Measurements from ENCODE around the gene NMB. TPM values are rescaled to one million over a fixed set of nuclear protein-coding genes. Genes with fewer than 3 reads are reported as not detected.
"Not testable (repeated sequence)": the region's sequence is repeated elsewhere in the genome, so short reads cannot be mapped to it uniquely, and the experiment has no call there.

Gene NMB
- polyA plus RNA-seq, 1 donor from 2014 or later, result 5.1 TPM

- no peaks in the 10 kb centered on the region for H3K27me3 Mint-ChIP-seq
Observed at GRCh38 chr15:84645997-84646396, 12.0 kb downstream of the NMB start.

DNA sequence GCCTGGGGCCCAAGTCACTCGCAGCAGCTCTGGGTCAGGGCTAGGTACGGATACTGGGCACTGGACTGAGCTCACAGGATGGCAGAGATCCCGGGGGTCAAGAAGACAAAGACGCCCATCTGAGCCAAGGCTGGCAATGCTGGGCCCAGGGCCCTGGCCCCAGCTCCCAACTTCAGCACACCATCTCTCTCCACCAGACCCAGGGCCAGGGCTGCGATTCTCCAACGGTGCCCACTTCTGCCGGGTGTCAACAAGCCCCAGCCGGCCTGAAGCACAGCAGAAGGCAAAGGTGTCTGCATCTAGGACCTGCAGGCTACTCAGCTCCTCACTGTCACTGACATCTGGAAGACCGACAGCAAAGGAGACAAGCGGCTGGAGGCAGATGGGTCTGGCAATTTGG is 12.5 kb downstream of the NMB start:
- no peak overlapping the region for H3K4me3 Mint-ChIP-seq
- H3K9me3 Mint-ChIP-seq, result no peaks in the 10 kb centered on the region
- no peaks in the 10 kb centered on the region for H3K27me3 Mint-ChIP-seq
- peaks cover 0 to 12% (median 5%) of the 10 kb centered on the region in 3 donors for H3K4me1 Mint-ChIP-seq
- H3K36me3 Mint-ChIP-seq, result peaks cover 3% of the 10 kb centered on the region
- peak overlapping the region in 1 of 3 donors; percentile 19 for H3K27ac Mint-ChIP-seq

More at GRCh38 chr15:84645997-84646396, 12.0 kb downstream of the NMB start:
- Mint-ChIP-seq H3K36me3 (peaks cover 3% of the 10 kb centered on the region), H3K4me1 (peaks cover 0 to 12% (median 5%) of the 10 kb centered on the region in 3 donors), H3K9me3 (no peaks in the 10 kb centered on the region), H3K4me3 (no peak overlapping the region), H3K27ac (peak overlapping the region in 1 of 3 donors; percentile 19)

GRCh38 chr15:84643838-84644237 is 14.2 kb downstream of the NMB start:
- peaks cover 3% of the 10 kb centered on the region for H3K36me3 Mint-ChIP-seq
- H3K27ac Mint-ChIP-seq, result no peak overlapping the region
- H3K4me1 Mint-ChIP-seq, result peaks cover 0 to 8% (median under 1%) of the 10 kb centered on the region in 3 donors
- H3K9me3 Mint-ChIP-seq, result no peaks in the 10 kb centered on the region
- H3K27me3 Mint-ChIP-seq, result no peaks in the 10 kb centered on the region
- H3K4me3 Mint-ChIP-seq, result no peak overlapping the region

- H3K9me3 Mint-ChIP-seq, H3K4me1 Mint-ChIP-seq, H3K27me3 Mint-ChIP-seq, H3K27ac Mint-ChIP-seq, H3K4me3 Mint-ChIP-seq, H3K36me3 Mint-ChIP-seq: not testable (repeated sequence)
Observed at GRCh38 chr15:84642640-84643039, 15.4 kb downstream of the NMB start.

- peak overlapping the region in 1 of 3 donors; percentile 9 for H3K27ac Mint-ChIP-seq
- H3K4me3 Mint-ChIP-seq, H3K4me1 Mint-ChIP-seq, H3K9me3 Mint-ChIP-seq, H3K36me3 Mint-ChIP-seq, H3K27me3 Mint-ChIP-seq: not testable (repeated sequence)
Observed at GRCh38 chr15:84641871-84642270, 16.1 kb downstream of the NMB start.

DNA sequence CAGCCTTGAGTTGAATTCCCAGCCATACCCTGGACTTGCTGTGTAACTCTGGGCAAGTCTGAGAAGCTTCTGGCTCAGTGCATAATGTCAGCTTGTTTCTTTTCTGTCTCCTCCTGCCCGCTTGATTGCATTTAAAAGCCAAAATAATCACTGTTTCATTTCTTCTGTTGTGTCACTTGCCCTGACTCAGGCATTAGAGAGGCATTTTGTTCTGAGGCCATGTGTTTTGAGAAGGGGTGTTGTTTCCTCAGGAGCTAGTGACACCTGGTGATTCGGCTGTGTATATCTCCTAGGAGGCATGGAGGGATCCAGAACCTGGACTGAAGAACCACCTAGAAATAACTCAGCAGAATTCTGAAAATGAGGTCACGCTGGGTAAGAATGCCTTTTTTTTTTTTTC is 19.9 kb downstream of the NMB start:
- Mint-ChIP-seq H3K36me3 (peaks cover 6% of the 10 kb centered on the region), H3K27ac (no peak overlapping the region), H3K9me3 (no peaks in the 10 kb centered on the region), H3K4me3 (peak overlapping the region in 1 of 4 donors; percentile 59), H3K4me1 (peaks cover 14 to 24% (median 14%) of the 10 kb centered on the region in 3 donors), H3K27me3 (no peaks in the 10 kb centered on the region)

- Mint-ChIP-seq H3K4me1 (peaks cover 23 to 37% (median 30%) of the 10 kb centered on the region in 3 donors), H3K27me3 (no peaks in the 10 kb centered on the region), H3K4me3 (peak overlapping the region; percentile 80 to 93 (median 91)), H3K36me3 (peaks cover 6% of the 10 kb centered on the region), H3K27ac (peak overlapping the region; percentile 12 to 76 (median 24)), H3K9me3 (no peaks in the 10 kb centered on the region)
Observed at GRCh38 chr15:84634228-84634837, 23.7 kb downstream of the NMB start.

DNA sequence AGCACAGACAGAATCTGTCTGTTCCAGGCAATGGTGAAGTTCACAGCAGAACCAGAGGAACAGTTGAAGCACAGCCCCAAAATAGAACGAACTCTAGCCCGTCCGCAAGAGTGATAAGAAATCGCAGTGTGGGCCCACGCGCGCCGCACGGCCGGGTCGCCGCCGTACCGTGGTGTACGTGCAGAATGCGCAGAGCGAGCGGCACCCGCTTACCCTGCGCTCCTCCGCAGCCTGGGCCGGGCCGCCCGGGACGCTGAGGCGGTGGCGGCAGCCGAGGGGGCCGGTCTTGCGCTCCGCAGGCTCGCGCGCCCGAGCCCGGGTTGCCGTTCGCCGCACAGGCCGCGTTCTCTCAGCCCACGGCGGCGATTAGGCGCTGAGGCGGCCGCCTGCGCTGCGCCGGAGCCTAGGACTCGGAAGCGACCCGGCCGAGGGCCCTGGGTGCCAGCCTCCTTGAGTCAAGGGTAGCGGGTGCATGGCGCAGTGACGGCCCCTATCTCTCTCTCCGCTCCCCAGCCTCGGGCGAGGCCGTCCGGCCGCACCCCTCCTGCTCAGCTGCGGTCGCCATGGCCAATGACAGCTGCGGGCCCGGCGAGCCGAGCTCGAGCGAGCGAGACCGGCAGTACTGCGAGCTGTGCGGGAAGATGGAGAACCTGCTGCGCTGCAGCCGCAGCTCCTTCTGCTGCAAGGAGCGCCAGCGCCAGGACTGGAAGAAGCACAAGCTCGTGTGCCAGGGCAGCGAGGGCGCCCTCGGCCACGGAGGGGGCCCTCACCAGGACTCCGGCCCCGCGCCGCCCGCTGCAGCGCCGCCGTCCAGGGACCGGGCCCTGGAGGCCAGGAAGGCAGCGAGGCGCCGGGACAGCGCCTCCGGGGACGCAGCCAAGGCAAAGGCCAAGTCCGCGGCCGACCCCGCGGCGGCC is 24.4 kb downstream of the NMB start:
- H3K4me1 Mint-ChIP-seq, result peaks cover 23 to 37% (median 31%) of the 10 kb centered on the region in 3 donors
- H3K4me3 Mint-ChIP-seq, result peak overlapping the region; percentile 89 to 98 (median 94)
- no peaks in the 10 kb centered on the region for H3K27me3 Mint-ChIP-seq
- H3K36me3 Mint-ChIP-seq, result peaks cover 6% of the 10 kb centered on the region
- H3K27ac Mint-ChIP-seq, result peak overlapping the region; percentile 88 to 97 (median 96)
- H3K9me3 Mint-ChIP-seq, result no peaks in the 10 kb centered on the region

DNA sequence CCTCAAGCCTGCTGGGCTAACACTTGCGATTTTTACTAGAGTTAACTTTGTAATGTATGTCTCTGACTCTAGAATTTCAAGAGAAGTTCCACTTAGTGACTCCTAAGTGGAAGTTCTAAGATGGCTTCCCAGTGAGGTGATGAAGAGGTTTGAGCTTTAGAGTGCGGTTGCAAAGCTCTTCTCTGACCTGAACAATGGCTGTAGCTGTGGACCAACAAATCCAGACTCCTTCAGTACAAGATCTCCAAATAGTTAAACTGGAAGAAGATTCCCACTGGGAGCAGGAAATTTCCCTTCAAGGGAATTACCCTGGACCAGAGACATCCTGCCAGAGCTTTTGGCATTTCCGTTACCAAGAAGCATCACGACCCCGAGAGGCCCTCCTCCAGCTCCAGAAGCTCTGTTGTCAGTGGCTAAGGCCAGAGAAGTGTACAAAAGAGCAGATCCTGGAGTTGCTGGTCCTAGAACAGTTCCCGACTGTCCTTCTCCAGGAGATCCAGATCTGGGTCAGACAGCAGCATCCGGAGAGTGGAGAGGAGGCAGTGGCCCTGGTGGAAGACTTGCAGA is 26.2 kb downstream of the NMB start:
- peaks cover 23 to 36% (median 31%) of the 10 kb centered on the region in 3 donors for H3K4me1 Mint-ChIP-seq
- H3K9me3 Mint-ChIP-seq, result no peaks in the 10 kb centered on the region
- H3K27ac Mint-ChIP-seq, result peak overlapping the region; percentile 85 to 97 (median 89)
- H3K27me3 Mint-ChIP-seq, result no peaks in the 10 kb centered on the region
- peak overlapping the region; percentile 89 to 97 (median 92) for H3K4me3 Mint-ChIP-seq
- H3K36me3 Mint-ChIP-seq, result peaks cover 4% of the 10 kb centered on the region

- no peaks in the 10 kb centered on the region for H3K27me3 Mint-ChIP-seq
- H3K27ac Mint-ChIP-seq, result peak overlapping the region in 1 of 3 donors; percentile 46
- H3K4me3 Mint-ChIP-seq, result peak overlapping the region in 2 of 4 donors; percentile 49 to 63
- H3K36me3 Mint-ChIP-seq, result peaks cover 4% of the 10 kb centered on the region
- peaks cover 0 to 3% (median 0%) of the 10 kb centered on the region in 3 donors for H3K9me3 Mint-ChIP-seq
- H3K4me1 Mint-ChIP-seq, result peaks cover 11 to 22% (median 19%) of the 10 kb centered on the region in 3 donors
Observed at GRCh38 chr15:84629033-84629432, 29.0 kb downstream of the NMB start.

- Mint-ChIP-seq H3K4me1 (peaks cover 0 to 6% (median 2%) of the 10 kb centered on the region in 3 donors), H3K9me3 (peaks cover 3 to 18% (median 18%) of the 10 kb centered on the region in 3 donors), H3K36me3 (peaks cover 17% of the 10 kb centered on the region), H3K27me3 (no peaks in the 10 kb centered on the region), H3K4me3 (no peak overlapping the region), H3K27ac (peak overlapping the region in 1 of 3 donors; percentile 95)
Observed at GRCh38 chr15:84625123-84625522, 32.9 kb downstream of the NMB start.

DNA sequence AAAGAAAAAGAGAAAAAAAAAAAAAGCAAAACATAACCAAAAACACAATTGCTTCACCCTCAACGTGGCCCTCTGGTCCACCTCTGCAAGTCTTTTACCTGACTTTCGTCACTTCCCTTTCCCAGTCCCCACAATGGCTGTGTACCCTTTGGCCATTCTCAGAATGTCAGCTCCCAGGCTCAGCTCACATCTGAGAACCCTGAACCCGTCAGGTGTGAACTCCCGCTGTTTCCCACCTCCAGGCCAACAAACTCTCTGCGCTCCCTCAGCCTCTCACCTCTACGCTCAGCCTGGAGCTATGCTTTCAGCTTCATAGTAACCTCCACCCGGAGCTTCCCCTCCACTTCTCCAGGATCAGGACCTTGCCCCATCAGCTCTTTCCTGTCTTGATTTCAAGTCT is 33.6 kb downstream of the NMB start:
- peak overlapping the region in 1 of 3 donors; percentile 85 for H3K27ac Mint-ChIP-seq
- H3K4me3 Mint-ChIP-seq, result no peak overlapping the region
- H3K4me1 Mint-ChIP-seq, result peaks cover 0 to 5% (median 0%) of the 10 kb centered on the region in 3 donors
- peaks cover 20% of the 10 kb centered on the region for H3K36me3 Mint-ChIP-seq
- H3K9me3 Mint-ChIP-seq, result peaks cover 4 to 20% (median 19%) of the 10 kb centered on the region in 3 donors
- no peaks in the 10 kb centered on the region for H3K27me3 Mint-ChIP-seq

GRCh38 chr15:84621358-84621979 is 36.5 kb downstream of the NMB start:
- Mint-ChIP-seq H3K9me3 (peaks cover 4 to 20% (median 19%) of the 10 kb centered on the region in 3 donors), H3K36me3 (peaks cover 21% of the 10 kb centered on the region), H3K4me1 (peaks cover 0 to 6% (median 0%) of the 10 kb centered on the region in 3 donors), H3K4me3 (peak overlapping the region in 1 of 4 donors; percentile 75), H3K27ac (peak overlapping the region in 1 of 3 donors; percentile 23), H3K27me3 (no peaks in the 10 kb centered on the region)

DNA sequence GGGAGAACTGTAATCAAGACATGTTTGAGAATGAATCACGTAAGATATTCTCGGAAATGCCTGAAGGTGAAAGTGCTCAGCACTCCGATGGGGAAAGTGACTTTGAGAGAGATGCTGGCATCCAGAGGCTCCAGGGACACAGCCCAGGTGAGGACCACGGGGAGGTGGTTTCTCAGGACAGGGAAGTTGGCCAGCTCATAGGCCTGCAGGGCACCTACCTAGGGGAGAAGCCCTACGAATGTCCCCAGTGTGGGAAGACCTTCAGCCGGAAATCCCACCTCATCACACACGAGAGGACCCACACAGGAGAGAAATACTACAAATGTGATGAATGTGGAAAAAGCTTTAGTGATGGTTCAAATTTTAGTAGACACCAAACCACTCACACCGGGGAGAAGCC is 37.4 kb downstream of the NMB start:
- H3K4me1 Mint-ChIP-seq, result peaks cover 0 to 9% (median 0%) of the 10 kb centered on the region in 3 donors
- peak overlapping the region in 1 of 3 donors; percentile 4 for H3K27ac Mint-ChIP-seq
- H3K27me3 Mint-ChIP-seq, result no peaks in the 10 kb centered on the region
- H3K9me3 Mint-ChIP-seq, result peaks cover 4 to 20% (median 19%) of the 10 kb centered on the region in 3 donors
- H3K36me3 Mint-ChIP-seq, result peaks cover 23% of the 10 kb centered on the region
- H3K4me3 Mint-ChIP-seq, result no peak overlapping the region

Measured in IgD-negative memory B cell (primary cell).